Measurements from ENCODE around the gene FARP2.
"Not testable (repeated sequence)": the region's sequence is repeated elsewhere in the genome, so short reads cannot be mapped to it uniquely, and the experiment has no call there.

The FARP2 gene

GRCh38 chr2:241364781-241365180 lies 8.7 kb downstream of the FARP2 start:
- no peak for DNase-seq (ENCODE audit: low spot score)

GRCh38 chr2:241366678-241367077 lies 10.6 kb downstream of the FARP2 start:
- DNase-seq (ENCODE audit: low spot score): no peak

- no peak for DNase-seq (ENCODE audit: low spot score)
These were observed 12.6 kb downstream of the FARP2 start for GRCh38 chr2:241368643-241369042.

- DNase-seq (ENCODE audit: low spot score): no peak
These were observed 16.4 kb downstream of the FARP2 start for GRCh38 chr2:241372361-241372992.

- DNase-seq (ENCODE audit: low spot score): no peak
These were observed 17.4 kb downstream of the FARP2 start for GRCh38 chr2:241373446-241373845.

- not testable (repeated sequence) for DNase-seq (ENCODE audit: low spot score)
These were observed 17.8 kb downstream of the FARP2 start for GRCh38 chr2:241373906-241374305.

- no peak for DNase-seq (ENCODE audit: low spot score)
These were observed 19.2 kb downstream of the FARP2 start for GRCh38 chr2:241375300-241375699.

GRCh38 chr2:241376808-241377207 lies 20.7 kb downstream of the FARP2 start:
- no peak for DNase-seq (ENCODE audit: low spot score)

- no peak for DNase-seq (ENCODE audit: low spot score)
These were observed 22.7 kb downstream of the FARP2 start for GRCh38 chr2:241378816-241379215.

GRCh38 chr2:241379481-241380480 lies 23.7 kb downstream of the FARP2 start:
- DNase-seq (ENCODE audit: low spot score): no peak

GRCh38 chr2:241381872-241382271 lies 25.8 kb downstream of the FARP2 start:
- DNase-seq (ENCODE audit: low spot score): no peak

- DNase-seq (ENCODE audit: low spot score): not testable (repeated sequence)
These were observed 29.4 kb downstream of the FARP2 start for GRCh38 chr2:241385450-241385849.

- DNase-seq (ENCODE audit: low spot score): no peak
These were observed 30.4 kb downstream of the FARP2 start for GRCh38 chr2:241386519-241386918.

- DNase-seq (ENCODE audit: low spot score): no peak
These were observed 33.6 kb downstream of the FARP2 start for GRCh38 chr2:241389697-241390096.

GRCh38 chr2:241390301-241391206 lies 34.5 kb downstream of the FARP2 start:
- no peak for DNase-seq (ENCODE audit: low spot score)

GRCh38 chr2:241391892-241392665 lies 36.0 kb downstream of the FARP2 start:
- DNase-seq (ENCODE audit: low spot score): peak; percentile 54

- not testable (repeated sequence) for DNase-seq (ENCODE audit: low spot score)
These were observed 36.7 kb downstream of the FARP2 start for GRCh38 chr2:241392753-241393152.

GRCh38 chr2:241393524-241394196 lies 37.6 kb downstream of the FARP2 start:
- no peak for DNase-seq (ENCODE audit: low spot score)

- DNase-seq (ENCODE audit: low spot score): not testable (repeated sequence)
These were observed 40.7 kb downstream of the FARP2 start for GRCh38 chr2:241396809-241397208.
